Measurements from ENCODE around the gene ZBTB45.
"Not testable (repeated sequence)": the region's sequence is repeated elsewhere in the genome, so short reads cannot be mapped to it uniquely, and the experiment has no call there.

ZBTB45 gene

DNA sequence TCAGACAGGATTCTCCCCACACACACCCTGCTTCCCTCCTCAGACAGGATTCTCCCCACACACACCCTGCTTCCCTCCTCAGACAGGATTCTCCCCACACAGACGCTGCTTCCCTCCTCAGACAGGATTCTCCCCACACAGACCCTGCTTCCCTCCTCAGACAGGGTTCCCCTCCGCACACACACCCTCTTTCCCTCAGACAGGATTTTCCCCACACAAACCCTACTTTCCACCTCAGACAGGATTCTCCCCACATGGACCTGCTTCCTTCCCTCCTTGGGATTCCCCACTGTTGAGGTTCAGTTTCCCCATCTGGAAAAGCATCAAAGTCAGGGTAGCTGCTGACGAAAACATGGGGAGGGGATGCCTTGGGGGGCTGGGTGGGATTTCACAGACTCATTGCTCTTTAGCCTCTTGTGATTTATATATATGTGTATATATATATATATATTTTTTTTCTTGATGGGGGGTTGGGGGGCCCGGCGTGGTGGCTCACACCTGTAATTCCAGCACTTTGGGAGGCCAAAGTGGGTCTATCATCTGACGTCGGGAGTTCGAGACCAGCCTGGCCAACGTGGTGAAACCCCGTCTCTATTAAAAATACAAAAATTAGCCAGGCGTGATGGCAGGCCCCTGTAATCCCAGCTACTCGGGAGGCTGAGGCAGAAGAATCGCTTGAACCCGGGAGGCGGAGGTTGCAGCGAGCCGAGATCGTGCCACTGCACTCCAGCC lies 23.2 kb upstream of the ZBTB45 start:
- FAIRE-seq; DNase-seq (ENCODE audit: insufficient read length, low spot score): not testable (repeated sequence)

- not testable (repeated sequence) for FAIRE-seq; DNase-seq (ENCODE audit: insufficient read length, low spot score)
These were observed 19.6 kb upstream of the ZBTB45 start for GRCh38 chr19:58539169-58539559.

- FAIRE-seq (no peak), DNase-seq (ENCODE audit: insufficient read length, low spot score) (no peak)
These were observed 18.9 kb upstream of the ZBTB45 start for GRCh38 chr19:58538257-58539168.

DNA sequence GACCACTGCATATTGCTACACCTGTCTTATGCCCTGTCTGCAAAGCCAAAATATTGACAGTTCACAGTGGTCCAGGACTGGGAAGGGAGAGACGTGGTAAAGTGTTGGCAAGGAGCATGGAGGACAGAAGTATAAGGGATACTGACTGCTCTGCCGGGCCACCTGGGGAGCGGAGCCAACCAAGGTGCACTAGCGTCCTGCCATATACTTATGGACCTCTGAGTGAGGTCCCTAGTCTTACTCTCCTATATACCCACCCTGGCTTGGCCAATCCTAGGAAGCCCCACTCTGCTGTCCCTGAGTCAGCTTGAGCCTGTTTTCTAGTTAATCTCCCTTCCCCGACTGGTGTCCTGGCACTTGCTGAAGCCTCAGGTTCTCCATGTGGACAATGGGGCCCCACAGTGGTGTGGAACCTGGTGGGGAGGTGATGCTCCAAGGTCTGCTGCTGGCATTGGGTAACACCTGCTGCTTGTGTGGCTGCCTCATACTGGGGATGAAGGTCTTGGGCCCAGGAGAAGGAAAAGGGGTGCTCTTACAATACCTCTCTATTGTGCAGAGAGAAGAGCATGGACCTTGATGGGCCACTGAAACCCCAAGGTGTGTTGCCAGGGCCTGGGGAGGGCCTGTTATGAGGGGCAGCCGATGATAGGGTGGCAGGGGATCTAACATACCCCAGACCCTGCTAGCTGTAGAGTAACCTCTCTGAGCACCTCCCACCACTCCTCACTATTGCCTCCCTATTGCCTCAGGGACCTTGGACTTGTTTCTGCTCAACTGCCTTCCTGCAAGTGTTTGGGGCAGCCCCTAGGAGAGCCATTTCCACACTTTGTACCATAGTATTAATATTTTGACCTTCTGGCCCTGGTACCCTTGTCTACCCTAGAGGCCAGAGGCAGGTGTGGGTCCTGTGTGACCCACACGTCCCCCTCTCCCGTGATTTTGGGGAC lies 17.5 kb upstream of the ZBTB45 start:
- no peak for FAIRE-seq
- no peak for DNase-seq (ENCODE audit: insufficient read length, low spot score)

- DNase-seq (ENCODE audit: insufficient read length, low spot score), result no peak
- no peak for FAIRE-seq
These were observed 16.2 kb upstream of the ZBTB45 start for GRCh38 chr19:58535857-58536256.

- FAIRE-seq (no peak), DNase-seq (ENCODE audit: insufficient read length, low spot score) (no peak)
These were observed 11.6 kb upstream of the ZBTB45 start for GRCh38 chr19:58531034-58531840.

GRCh38 chr19:58529405-58529804 lies 9.8 kb upstream of the ZBTB45 start:
- no peak for FAIRE-seq
- DNase-seq (ENCODE audit: insufficient read length, low spot score), result no peak

DNA sequence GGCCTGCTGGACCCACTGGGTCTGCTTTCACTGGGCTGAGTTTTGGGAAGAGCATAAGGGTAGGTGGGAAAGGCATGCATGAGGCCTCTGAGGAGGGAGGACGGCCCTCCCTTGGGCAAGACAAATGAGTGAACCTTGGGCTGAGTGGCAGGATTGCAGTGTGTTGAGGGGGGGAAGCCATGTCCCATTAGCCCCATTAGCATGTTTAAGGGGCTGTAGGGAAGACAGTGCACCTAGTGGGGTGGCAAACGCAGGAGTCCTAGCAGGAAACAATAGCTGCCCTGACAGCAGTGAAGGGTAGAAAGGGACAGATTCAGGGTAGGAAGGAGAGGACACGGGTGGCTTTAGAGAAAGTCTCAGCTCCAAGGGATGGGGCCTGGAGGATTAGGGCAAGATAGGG lies 3.1 kb upstream of the ZBTB45 start:
- no peak for FAIRE-seq

DNA sequence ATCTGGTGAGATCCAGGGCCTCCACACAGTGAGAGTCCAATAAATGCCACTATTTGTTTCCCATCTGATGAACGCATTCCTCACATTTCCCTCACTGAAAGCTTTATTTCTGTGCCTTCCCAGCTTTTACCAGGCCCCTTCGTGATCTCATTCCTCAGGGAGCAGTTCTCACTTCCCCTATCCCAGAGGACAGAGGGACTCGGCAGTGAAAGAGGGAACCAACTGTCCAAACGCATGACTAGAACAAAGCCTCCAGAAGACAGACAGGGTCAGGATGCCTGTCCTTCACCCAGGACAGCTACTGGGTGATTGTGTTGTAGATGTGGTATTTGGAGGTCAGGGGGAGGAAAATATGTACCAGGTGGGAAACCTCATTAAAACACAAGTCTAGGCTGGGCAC lies 2.0 kb upstream of the ZBTB45 start:
- DNase-seq (ENCODE audit: insufficient read length, low spot score) (no peak), FAIRE-seq (no peak)

More for the DNA sequence above, 3.1 kb upstream of the ZBTB45 start:
- DNase-seq (ENCODE audit: insufficient read length, low spot score), result no peak

DNA sequence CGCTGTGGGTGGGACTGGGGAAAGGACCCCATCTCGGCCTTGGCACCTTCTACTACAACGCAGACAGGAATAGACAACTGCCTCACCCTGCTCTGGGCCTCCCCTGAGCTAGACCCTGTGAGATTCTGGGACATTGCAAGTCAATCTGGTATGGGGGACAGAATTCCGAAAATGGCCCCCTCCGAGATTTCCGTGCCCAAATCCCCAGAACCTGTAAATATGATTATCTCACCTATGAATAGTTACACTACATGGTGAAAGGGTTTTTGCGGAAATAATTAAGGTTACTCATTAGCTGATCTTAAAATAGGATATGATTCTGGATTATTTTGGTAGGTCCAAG lies 618 bp upstream of the ZBTB45 start:
- DNase-seq (ENCODE audit: insufficient read length, low spot score), result no peak
- no peak for FAIRE-seq

GRCh38 chr19:58519087-58519354 lies 589 bp downstream of the ZBTB45 start:
- DNase-seq (ENCODE audit: insufficient read length, low spot score) (peak; percentile 84), FAIRE-seq (peak; percentile 23)

DNA sequence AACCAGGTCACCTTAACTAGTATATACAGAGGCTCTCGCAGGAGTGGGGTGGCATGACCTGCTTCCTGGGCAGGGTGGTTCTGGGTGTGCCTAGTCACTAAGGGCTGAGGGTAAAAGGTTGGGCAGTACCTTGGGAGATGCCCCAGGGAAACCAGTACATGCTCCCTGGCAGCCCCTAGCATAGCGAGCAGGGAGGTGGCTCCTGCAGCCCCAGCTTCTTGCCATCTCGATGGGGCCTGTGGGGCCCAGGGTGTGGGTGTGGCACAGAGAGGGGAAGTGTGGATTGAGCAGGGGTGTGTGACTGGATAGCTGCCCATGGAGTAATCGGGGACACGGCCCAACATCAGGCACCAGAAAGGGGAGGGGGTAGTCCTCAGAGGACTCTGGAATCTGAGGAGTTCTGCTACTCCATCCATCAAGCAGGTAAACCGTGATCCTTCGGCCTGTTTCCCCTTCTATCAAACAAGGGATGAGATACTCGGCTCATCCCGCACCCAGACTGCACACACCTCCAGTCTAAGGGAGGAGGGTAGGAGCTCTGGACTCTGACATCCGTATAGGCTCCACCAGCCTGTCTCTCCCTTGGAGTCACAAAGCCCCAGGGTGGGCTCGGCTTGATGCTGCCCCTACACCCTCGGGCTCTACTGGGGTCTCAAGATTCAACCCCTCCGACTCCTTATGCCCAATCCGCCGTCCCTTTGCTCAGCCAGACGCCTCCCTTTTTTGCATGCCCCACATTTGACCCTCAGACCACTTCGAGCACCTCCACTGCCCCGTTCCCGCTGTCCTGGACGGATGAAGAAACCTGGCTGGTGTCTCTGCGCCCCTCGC lies 1.1 kb downstream of the ZBTB45 start:
- DNase-seq (ENCODE audit: insufficient read length, low spot score) (no peak), FAIRE-seq (no peak)

GRCh38 chr19:58516964-58517833 lies 2.4 kb downstream of the ZBTB45 start:
- no peak for FAIRE-seq
- DNase-seq (ENCODE audit: insufficient read length, low spot score), result no peak

DNA sequence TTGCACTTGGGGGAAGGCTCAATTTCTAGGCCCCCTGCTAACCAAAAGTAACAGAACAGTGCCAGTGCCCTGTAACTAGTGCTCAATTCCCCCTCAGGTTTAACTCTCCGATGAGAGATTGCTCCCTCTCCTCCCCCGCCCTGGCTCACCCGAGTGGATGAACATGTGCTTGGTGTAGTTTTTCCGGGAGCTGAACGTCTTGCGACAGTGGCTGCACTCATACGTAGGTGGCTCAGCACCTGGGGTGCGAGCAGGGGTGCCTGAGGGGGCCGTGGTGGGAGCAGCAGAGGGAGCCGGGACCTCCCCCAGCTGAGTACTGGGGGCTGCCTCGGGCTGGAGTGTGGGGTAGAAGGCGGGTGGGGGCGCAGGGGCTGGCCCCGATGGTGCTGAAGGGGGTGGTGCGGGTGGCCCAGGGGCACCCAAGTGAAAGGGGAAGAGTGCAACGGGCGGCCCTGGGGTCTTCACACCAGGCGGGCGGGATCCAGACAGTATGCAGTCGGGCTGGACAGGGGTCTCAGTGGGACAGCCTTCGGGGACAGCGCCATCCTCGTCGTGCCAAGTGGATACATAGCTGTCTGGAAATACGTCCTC lies 3.3 kb downstream of the ZBTB45 start:
- FAIRE-seq, result no peak
- no peak for DNase-seq (ENCODE audit: insufficient read length, low spot score)

- DNase-seq (ENCODE audit: insufficient read length, low spot score) (no peak), FAIRE-seq (no peak)
These were observed 4.4 kb downstream of the ZBTB45 start for GRCh38 chr19:58515259-58515658.

GRCh38 chr19:58514564-58515022 lies 5.0 kb downstream of the ZBTB45 start:
- DNase-seq (ENCODE audit: insufficient read length, low spot score), result no peak
- no peak for FAIRE-seq

- FAIRE-seq (no peak), DNase-seq (ENCODE audit: insufficient read length, low spot score) (no peak)
These were observed 5.7 kb downstream of the ZBTB45 start for GRCh38 chr19:58513694-58514563.

All from HTR-8/SVneo (cell line).